T-cell (primary cell): ENCODE results near the gene GALNT14. TPM values are rescaled to one million over a fixed set of nuclear protein-coding genes. Genes with fewer than 3 reads are reported as not detected.
A peak's percentile ranks its signal among the peaks of the same experiment; 100 is the strongest.

Experiments used
- ATAC-seq, 4 experiments: fragments of 200-7000 bp in 3 of 4; fragments of 150-1000 bp in 1 of 4; cut with Tn5 transposase; replicated peaks in 1 of 4; 1 replicate in 3 of 4; 2 replicates in 1 of 4; pipeline ENCODE4 v1.10.0; 2021; ENCODE audit warnings: moderate library complexity in 3 of 4, mild to moderate bottlenecking in 2 of 4, moderate number of reproducible peaks in 1 of 4
- CTCF ChIA-PET, 2 donors: fragments of 300-600 bp; sonication (Branson Sonifier 250); formaldehyde crosslinking; loops; one replicate each; lab custom pipeline; 2022; ENCODE audit warnings: antibody characterized with exemption in 2 of 2; lab: Charles Lee
- POLR2A ChIA-PET, 2 donors: fragments of 300-600 bp; sonication (Branson Sonifier 250); formaldehyde crosslinking; loops; one replicate each; lab custom pipeline; 2022; ENCODE audit warnings: antibody characterized with exemption in 2 of 2; lab: Charles Lee
- DNase-seq, 35 experiments: peaks; one replicate each; pipeline versions ENCODE4 v3.0.0 to v3.0.0-alpha.2; 2013 to 2023
- H3K27ac ChIP-seq: one replicate; pipeline ENCODE4 v1.5.1; 2013; ENCODE audit warnings: low read length
- H3K27me3 ChIP-seq, 2 experiments: replicated peaks in 1 of 2; 1 replicate in 1 of 2; 2 replicates in 1 of 2; pipeline versions ENCODE4 v1.6.1 to v1.7.0; 2013; ENCODE audit warnings: low read length in 1 of 2, mixed read lengths in 1 of 2; ENCODE audit not compliant: control insufficient read depth in 2 of 2, insufficient read depth in 2 of 2; ENCODE audit errors: extremely low read depth in 1 of 2
- H3K36me3 ChIP-seq, 2 donors: 1 replicate in 1 of 2; 2 replicates in 1 of 2; pipeline versions ENCODE4 v1.6.1 to v1.7.0; 2013; ENCODE audit warnings: low read length in 1 of 2; ENCODE audit not compliant: control insufficient read depth in 2 of 2, insufficient read depth in 1 of 2; ENCODE audit errors: extremely low read depth in 1 of 2
- H3K4me1 ChIP-seq, 2 experiments: 1 replicate in 1 of 2; 2 replicates in 1 of 2; pipeline versions ENCODE4 v1.6.1 to v1.7.0; 2013; ENCODE audit warnings: low read length in 2 of 2, mixed read lengths in 1 of 2; ENCODE audit not compliant: insufficient read depth in 2 of 2, control insufficient read depth in 1 of 2; ENCODE audit errors: extremely low read depth in 1 of 2
- H3K4me3 ChIP-seq, 2 donors: 1 replicate in 1 of 2; 2 replicates in 1 of 2; pipeline versions ENCODE4 v1.5.1 to v1.7.0; 2013; ENCODE audit warnings: mild to moderate bottlenecking in 2 of 2, low read length in 1 of 2, moderate library complexity in 1 of 2; ENCODE audit not compliant: control insufficient read depth in 1 of 2; ENCODE audit errors: extremely low read depth in 1 of 2
- H3K9me3 ChIP-seq: 2 replicates; pipeline ENCODE4 v1.7.0; 2013
- H3K27ac Mint-ChIP-seq, 2 donors: one replicate each; pipeline ENCODE4 v1.8.0; 2020 to 2021; ENCODE audit warnings: mild to moderate bottlenecking in 2 of 2, mixed read lengths in 2 of 2
- H3K27me3 Mint-ChIP-seq, 2 donors: one replicate each; pipeline ENCODE4 v1.8.0; 2021 to 2022; ENCODE audit warnings: mixed read lengths in 2 of 2
- H3K36me3 Mint-ChIP-seq: one replicate; pipeline ENCODE4 v1.8.0; 2021; ENCODE audit warnings: mixed read lengths
- H3K4me1 Mint-ChIP-seq, 3 donors: one replicate each; pipeline ENCODE4 v1.8.0; 2020 to 2022; ENCODE audit warnings: mixed read lengths in 3 of 3, mild to moderate bottlenecking in 1 of 3
- H3K4me3 Mint-ChIP-seq, 3 donors: one replicate each; pipeline ENCODE4 v1.8.0; 2020 to 2022; ENCODE audit warnings: mild to moderate bottlenecking in 3 of 3, mixed read lengths in 3 of 3, moderate library complexity in 3 of 3
- H3K9me3 Mint-ChIP-seq, 3 donors: one replicate each; pipeline ENCODE4 v1.8.0; 2020 to 2022; ENCODE audit warnings: mixed read lengths in 3 of 3
- WGBS: methylation state at CpG from one replicate; pipeline ENCODE4 v1.1.5; 2013; ENCODE audit warnings: missing lambda C conversion rate; ENCODE audit not compliant: insufficient coverage; 5-methylcytosine and 5-hydroxymethylcytosine counted together
- total RNA-seq, 35 experiments: library from RNA in 6 of 35; stranded (reverse) in 6 of 35; fragments of 120-200 nt in 1 of 35; gene quantifications; one replicate each; pipeline versions ENCODE4 v1.2.1 to v1.2.4 and lab custom pipeline; 2013 to 2026

The GALNT14 gene
- total RNA-seq, 5 donors from 2014 or later (not counting 1 experiment from before 2014, with no cell fraction given), result 0.29 to 0.38 TPM; not detected in 3

DNA sequence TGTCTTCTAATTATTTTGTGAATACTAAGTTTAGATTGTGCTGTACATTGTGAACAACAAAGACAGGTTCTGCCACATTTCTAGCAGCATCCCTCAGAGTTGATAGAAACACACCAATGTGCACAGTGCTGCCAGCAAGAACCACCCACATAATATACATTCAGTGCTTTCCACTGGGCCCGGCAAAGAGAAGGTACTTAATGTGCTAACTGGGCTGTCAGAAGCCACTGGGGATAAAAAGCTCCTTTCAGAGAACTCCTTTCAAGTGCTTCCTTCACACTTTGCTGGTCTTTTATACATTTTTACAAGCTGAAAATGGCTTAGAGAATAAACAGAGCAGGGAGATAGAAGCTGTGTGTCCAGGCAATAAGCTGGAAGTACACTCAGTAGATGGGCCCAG lies 273.0 kb downstream of the GALNT14 start:
- no CpG with 5 or more reads among the region's 1 CpG for WGBS
- no peaks in the 10 kb centered on the region for H3K27me3 ChIP-seq
- POLR2A ChIA-PET, result no interaction called here
- peaks cover 0 to 5% of the 10 kb centered on the region in 2 experiments for H3K4me1 ChIP-seq
- Mint-ChIP-seq H3K27ac (no peak overlapping the region), H3K4me3 (no peak overlapping the region), H3K9me3 (no peaks in the 10 kb centered on the region), H3K36me3 (no peaks in the 10 kb centered on the region), H3K27me3 (peaks cover 17 to 18% of the 10 kb centered on the region in 2 donors), H3K4me1 (peaks cover 10 to 19% (median 11%) of the 10 kb centered on the region in 3 donors)
- DNase-seq (no peak), ATAC-seq (no peak)
- H3K36me3 ChIP-seq, result no peaks in the 10 kb centered on the region
- CTCF ChIA-PET, result interaction anchor here (1.1 to 1.2 kb wide), 2 partner anchors 138 to 153 kb away, joined by 3 to 8 read pairs; no protein-coding TSS in a partner anchor
- no peak overlapping the region for H3K4me3 ChIP-seq
- no peaks in the 10 kb centered on the region for H3K9me3 ChIP-seq
- no peak overlapping the region for H3K27ac ChIP-seq

DNA sequence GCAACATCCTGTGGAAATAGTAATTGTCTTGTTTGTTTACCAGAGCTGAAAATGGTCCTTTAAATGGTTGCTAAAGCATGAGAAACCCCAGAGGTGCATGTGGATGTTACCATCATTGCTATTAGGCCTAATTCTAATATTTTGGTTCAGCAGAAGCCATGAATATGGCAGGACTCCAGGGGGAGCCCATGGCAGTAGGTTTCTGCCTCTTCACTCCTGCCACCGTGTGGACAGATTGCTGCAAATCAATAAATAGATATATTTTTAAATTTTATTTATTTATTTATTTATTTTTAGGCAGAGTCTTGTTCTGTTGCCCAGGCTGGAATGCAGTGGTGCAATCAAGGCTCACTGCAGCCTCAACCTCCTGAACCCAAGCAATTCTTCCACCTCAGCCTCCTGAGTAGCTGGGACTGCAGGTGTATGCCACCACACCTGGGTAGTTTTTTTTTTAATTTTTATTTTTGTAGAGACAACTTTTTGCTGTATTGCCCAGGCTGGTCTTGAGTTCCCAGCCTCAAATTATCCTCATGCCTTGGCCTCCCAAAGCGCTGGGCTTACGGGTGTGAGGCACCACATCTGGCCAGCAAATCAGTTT lies 276.1 kb downstream of the GALNT14 start:
- H3K4me3 ChIP-seq, result no peak overlapping the region
- POLR2A ChIA-PET, result no interaction called here

DNA sequence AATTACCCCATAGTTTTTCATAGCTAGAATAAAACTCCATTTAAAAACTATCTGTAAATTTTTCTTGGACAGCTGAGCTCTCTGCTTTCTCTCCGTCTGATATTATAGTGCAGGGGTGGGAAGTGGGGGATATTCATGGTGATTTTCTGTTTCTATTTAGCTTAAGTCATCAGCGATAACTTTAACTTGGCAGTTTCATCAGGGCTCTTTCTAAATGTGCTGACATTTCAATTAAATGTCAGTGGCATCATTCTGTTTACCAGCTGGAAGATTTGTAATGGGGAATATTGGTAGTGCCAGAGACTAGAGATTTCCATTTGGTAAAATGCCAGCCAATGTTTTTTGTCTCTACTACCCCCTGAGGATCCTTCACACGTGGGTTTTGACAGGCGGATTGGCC lies 277.5 kb downstream of the GALNT14 start:
- no peak overlapping the region for H3K4me3 ChIP-seq
- no peaks in the 10 kb centered on the region for H3K27me3 ChIP-seq
- Mint-ChIP-seq H3K9me3 (no peaks in the 10 kb centered on the region), H3K4me3 (no peak overlapping the region), H3K27me3 (peaks cover 5 to 8% of the 10 kb centered on the region in 2 donors), H3K4me1 (peaks cover 1 to 4% (median 2%) of the 10 kb centered on the region in 3 donors), H3K36me3 (no peaks in the 10 kb centered on the region), H3K27ac (no peak overlapping the region)
- ChIA-PET POLR2A (interaction anchor here in 1 of 2 donors (0.8 kb wide), 1 partner anchor 149 kb away, joined by 3 read pairs; no protein-coding TSS in a partner anchor), CTCF (interaction anchor here in 1 of 2 donors (3.6 kb wide), 1 partner anchor 149 kb away, joined by 14 read pairs; no protein-coding TSS in a partner anchor)
- peaks cover 0 to 2% of the 10 kb centered on the region in 2 experiments for H3K4me1 ChIP-seq
- H3K36me3 ChIP-seq, result no peaks in the 10 kb centered on the region
- no peaks in the 10 kb centered on the region for H3K9me3 ChIP-seq
- no peak overlapping the region for H3K27ac ChIP-seq
- DNase-seq (no peak), ATAC-seq (no peak)
- WGBS, result no CpG with 5 or more reads among the region's 4 CpGs

More for the DNA sequence above, 276.1 kb downstream of the GALNT14 start:
- no peak overlapping the region for H3K27ac ChIP-seq
- ATAC-seq, result peak in 1 of 4 experiments; percentile 43
- no peaks in the 10 kb centered on the region for H3K36me3 ChIP-seq
- no peaks in the 10 kb centered on the region for H3K36me3 Mint-ChIP-seq
- peak in 29 of 35 experiments; percentile 7 to 66 (median 29) for DNase-seq
- H3K4me3 Mint-ChIP-seq, result no peak overlapping the region
- H3K27me3 ChIP-seq, result no peaks in the 10 kb centered on the region
- H3K27me3 Mint-ChIP-seq, result peaks cover 13% of the 10 kb centered on the region in 2 donors
- no peaks in the 10 kb centered on the region for H3K9me3 Mint-ChIP-seq
- no peaks in the 10 kb centered on the region for H3K9me3 ChIP-seq
- no peak overlapping the region for H3K27ac Mint-ChIP-seq
- H3K4me1 Mint-ChIP-seq, result peaks cover 10 to 18% (median 11%) of the 10 kb centered on the region in 3 donors
- WGBS, result 83% methylated on average over 2 of the region's 3 CpGs
- CTCF ChIA-PET, result interaction anchor here (0.6 to 3.6 kb wide), 7 partner anchors 149 to 698 kb away, joined by 3 to 14 read pairs (median 4); no protein-coding TSS in a partner anchor
- peaks cover 0 to 5% of the 10 kb centered on the region in 2 experiments for H3K4me1 ChIP-seq

Other genes starting within 250 kb of the GALNT14 start
- gene CAPN14, start 79.1 kb upstream of the GALNT14 start, total RNA-seq, result under 1 TPM; 0.15 to 0.76 (median 0.55) TPM
- 1 to 10 TPM; 2.9 to 4.2 (median 4.0) TPM for gene EHD3, start 95.7 kb upstream of the GALNT14 start, total RNA-seq